IPS DF 6.9 (cell line): Measurements from ENCODE around the gene ARPP19.
"Not testable (repeated sequence)": the region's sequence is repeated elsewhere in the genome, so short reads cannot be mapped to it uniquely, and the experiment has no call there.

Experiments used
- DNase-seq: peaks from one replicate; pipeline ENCODE4 v3.0.0-alpha.2; 2013; ENCODE audit warnings: low read depth, low spot score
- H3K27ac ChIP-seq: one replicate; pipeline ENCODE4 v1.5.1; 2013; ENCODE audit warnings: low read length, control low read depth
- H3K27me3 ChIP-seq: 2 replicates; pipeline ENCODE4 v1.6.1; 2013; ENCODE audit warnings: mild to moderate bottlenecking, low read length; ENCODE audit not compliant: control insufficient read depth, insufficient read depth
- H3K36me3 ChIP-seq: 2 replicates; pipeline ENCODE4 v1.6.1; 2013; ENCODE audit warnings: low read length; ENCODE audit not compliant: control insufficient read depth, insufficient read depth
- H3K4me1 ChIP-seq: 2 replicates; pipeline ENCODE4 v1.6.1; 2013; ENCODE audit warnings: low read length; ENCODE audit not compliant: control insufficient read depth, insufficient read depth
- H3K4me3 ChIP-seq: 2 replicates; pipeline ENCODE4 v1.5.1; 2013; ENCODE audit warnings: mild to moderate bottlenecking, low read length
- H3K9me3 ChIP-seq: 2 replicates; pipeline ENCODE4 v1.6.1; 2013; ENCODE audit warnings: low read length, inconsistent platforms; ENCODE audit not compliant: control insufficient read depth, insufficient read depth
- WGBS: extraction: QIAGEN DNeasy Blood & Tissue Kit; methylation state at CpG from one replicate; pipeline ENCODE4 v1.1.7; 2013; ENCODE audit warnings: mixed read lengths, missing lambda C conversion rate; ENCODE audit not compliant: insufficient read length, insufficient coverage; 5-methylcytosine and 5-hydroxymethylcytosine counted together

ARPP19 gene

DNA sequence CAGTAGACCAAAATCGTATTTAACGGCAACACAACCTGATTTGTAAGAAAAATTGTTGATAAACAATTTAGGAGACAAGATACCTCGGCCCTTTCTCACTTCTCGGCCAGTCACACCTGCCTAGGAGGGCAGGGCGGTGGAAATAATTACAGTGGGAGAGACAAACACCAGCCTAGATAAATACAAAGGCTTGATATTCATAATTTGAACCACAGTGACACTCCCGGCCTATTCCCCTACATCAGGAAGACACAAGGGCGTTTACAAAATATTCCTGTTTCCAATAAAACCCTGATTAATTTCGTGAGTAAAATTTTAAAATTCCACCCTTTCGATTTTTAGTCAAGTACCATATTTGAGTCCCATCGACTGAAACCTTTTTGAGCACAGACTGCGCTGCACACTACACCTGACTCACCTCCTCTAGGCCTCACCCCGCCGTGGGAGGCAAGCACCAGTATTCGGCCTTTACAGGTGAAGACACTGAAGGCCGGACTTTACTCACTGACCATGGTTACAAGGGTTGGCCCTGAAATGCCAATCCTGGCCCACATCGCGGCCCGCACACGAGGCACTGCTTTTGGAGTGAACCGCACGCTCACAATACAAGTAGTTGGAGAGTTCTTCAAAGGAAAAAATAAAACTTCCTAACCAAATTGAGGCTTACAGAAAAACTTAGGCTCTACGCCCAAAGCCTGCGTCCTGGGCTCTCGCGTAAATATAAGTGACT lies 794 bp downstream of the ARPP19 start:
- Histone ChIP-seq H3K4me3 (peak overlapping the region; percentile 88), H3K27me3 (no peaks in the 10 kb centered on the region), H3K36me3 (no peaks in the 10 kb centered on the region), H3K4me1 (no peaks in the 10 kb centered on the region), H3K9me3 (no peaks in the 10 kb centered on the region; the same call in 1 of the 2 replicates), H3K27ac (no peak overlapping the region)
- no peak for DNase-seq
- no CpG with 5 or more reads among the region's 25 CpGs for WGBS

GRCh38 chr15:52566889-52567288 lies 1.9 kb downstream of the ARPP19 start:
- WGBS: no CpG with 5 or more reads among the region's 4 CpGs
- no peak overlapping the region for H3K4me3 ChIP-seq
- H3K9me3 ChIP-seq: no peaks in the 10 kb centered on the region
- no peaks in the 10 kb centered on the region for H3K27me3 ChIP-seq
- no peaks in the 10 kb centered on the region for H3K4me1 ChIP-seq
- no peak for DNase-seq
- H3K27ac ChIP-seq: no peak overlapping the region
- no peaks in the 10 kb centered on the region for H3K36me3 ChIP-seq

- not testable (repeated sequence) for H3K4me3 ChIP-seq, H3K27me3 ChIP-seq, H3K36me3 ChIP-seq, H3K4me1 ChIP-seq, H3K27ac ChIP-seq, DNase-seq, H3K9me3 ChIP-seq
- no CpG with 5 or more reads among the region's 13 CpGs for WGBS
Measured at GRCh38 chr15:52565417-52566358, 3.1 kb downstream of the ARPP19 start.

- no peaks in the 10 kb centered on the region for H3K4me1 ChIP-seq
- no peak overlapping the region for H3K27ac ChIP-seq
- WGBS: no CpG with 5 or more reads among the region's 4 CpGs
- H3K9me3 ChIP-seq: no peaks in the 10 kb centered on the region
- no peaks in the 10 kb centered on the region for H3K27me3 ChIP-seq
- no peaks in the 10 kb centered on the region; the same call in 1 of the 2 replicates for H3K36me3 ChIP-seq
- no peak overlapping the region for H3K4me3 ChIP-seq
- no peak for DNase-seq
Measured at GRCh38 chr15:52563501-52564060, 5.2 kb downstream of the ARPP19 start.

DNA sequence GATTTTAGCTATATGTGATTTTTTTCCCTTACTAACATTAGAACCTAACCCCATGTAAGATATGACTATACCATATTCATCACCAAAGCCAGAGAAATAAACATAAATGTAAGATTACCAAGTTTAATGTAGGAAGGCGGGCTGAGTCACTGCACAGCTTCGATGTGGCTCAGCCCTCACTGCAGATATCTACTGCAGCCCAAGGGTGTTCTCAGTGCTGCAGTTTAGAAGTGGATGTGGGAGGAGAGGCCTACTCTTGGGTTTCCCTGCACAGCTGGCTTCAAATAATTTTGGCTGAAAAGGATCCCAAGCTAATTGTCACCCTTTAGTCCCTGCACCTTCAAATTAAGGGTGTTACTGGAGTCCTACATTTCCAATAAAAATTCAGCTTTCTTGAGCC lies 9.3 kb downstream of the ARPP19 start:
- DNase-seq: no peak
- H3K4me1 ChIP-seq: no peaks in the 10 kb centered on the region
- no peaks in the 10 kb centered on the region for H3K9me3 ChIP-seq
- H3K36me3 ChIP-seq: no peaks in the 10 kb centered on the region; the same call in 1 of the 2 replicates
- H3K4me3 ChIP-seq: no peak overlapping the region
- H3K27me3 ChIP-seq: no peaks in the 10 kb centered on the region
- no CpG with 5 or more reads among the region's 2 CpGs for WGBS
- H3K27ac ChIP-seq: no peak overlapping the region

DNA sequence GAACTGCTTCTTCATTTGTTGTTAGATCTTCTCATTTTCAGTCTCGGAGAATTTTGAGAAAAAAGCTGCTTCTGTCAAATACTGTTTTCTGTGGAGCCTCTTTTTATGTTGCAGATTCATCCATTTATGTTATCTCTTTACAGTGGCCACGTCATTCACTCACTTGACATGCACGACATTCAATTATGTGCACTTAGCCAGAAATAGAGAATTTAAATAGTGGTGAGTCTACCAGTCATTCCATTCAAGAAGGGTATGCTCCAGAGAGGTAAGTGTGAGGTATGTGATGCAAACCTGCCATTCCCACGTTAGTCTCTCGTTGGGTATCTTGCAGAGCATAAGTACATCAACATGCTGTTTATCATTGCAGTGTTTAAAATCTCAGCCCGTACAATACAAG lies 9.8 kb downstream of the ARPP19 start:
- Histone ChIP-seq H3K27ac (no peak overlapping the region), H3K4me1 (no peaks in the 10 kb centered on the region), H3K27me3 (no peaks in the 10 kb centered on the region), H3K4me3 (no peak overlapping the region), H3K36me3 (no peaks in the 10 kb centered on the region; the same call in 1 of the 2 replicates), H3K9me3 (no peaks in the 10 kb centered on the region)
- DNase-seq: no peak
- no CpG with 5 or more reads among the region's 6 CpGs for WGBS

GRCh38 chr15:52558196-52558595 lies 10.6 kb downstream of the ARPP19 start:
- H3K4me3 ChIP-seq: no peak overlapping the region
- H3K27ac ChIP-seq: no peak overlapping the region
- WGBS: no CpG with 5 or more reads among the region's 5 CpGs
- no peaks in the 10 kb centered on the region; the same call in 1 of the 2 replicates for H3K36me3 ChIP-seq
- H3K4me1 ChIP-seq: no peaks in the 10 kb centered on the region
- H3K27me3 ChIP-seq: no peaks in the 10 kb centered on the region
- no peak for DNase-seq
- no peaks in the 10 kb centered on the region for H3K9me3 ChIP-seq

- no peaks in the 10 kb centered on the region for H3K27me3 ChIP-seq
- no peaks in the 10 kb centered on the region; the same call in 1 of the 2 replicates for H3K36me3 ChIP-seq
- H3K4me1 ChIP-seq: no peaks in the 10 kb centered on the region
- no peak overlapping the region for H3K4me3 ChIP-seq
- no peaks in the 10 kb centered on the region for H3K9me3 ChIP-seq
- H3K27ac ChIP-seq: no peak overlapping the region
- DNase-seq: no peak
Measured at GRCh38 chr15:52557274-52557641, 11.6 kb downstream of the ARPP19 start.

DNA sequence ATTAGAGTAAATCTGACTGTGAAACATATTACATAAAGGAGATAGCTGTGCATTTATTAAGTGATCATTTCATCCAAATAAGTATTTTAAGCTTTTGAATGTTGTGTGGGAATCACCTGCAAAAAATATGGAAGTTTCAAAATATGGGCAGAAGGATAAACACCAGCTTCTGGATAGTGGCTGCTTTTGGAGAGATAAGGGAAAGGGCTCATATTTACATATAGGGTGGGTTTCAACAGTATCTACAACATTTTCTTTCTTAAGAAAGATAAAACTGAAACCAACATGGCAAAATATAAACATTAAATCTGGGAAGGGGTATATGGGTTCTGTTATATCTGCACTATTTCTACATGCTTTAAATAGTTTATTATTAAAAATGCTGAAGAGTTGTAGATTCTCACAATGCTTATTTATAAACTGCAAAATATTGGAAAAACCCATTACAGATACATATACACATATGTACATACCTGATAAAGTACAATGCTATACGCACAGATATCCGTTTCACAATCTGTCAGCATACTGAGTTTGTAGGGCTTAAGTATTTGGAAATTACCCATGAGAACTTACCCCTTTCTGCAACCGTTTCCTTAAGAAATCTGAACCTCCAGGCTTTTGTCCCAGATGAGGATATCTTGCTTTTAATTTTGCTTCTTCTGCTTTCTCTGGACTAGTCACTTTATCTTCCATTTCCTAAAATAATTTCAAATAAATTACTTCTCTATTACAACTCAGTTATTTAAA lies 12.1 kb downstream of the ARPP19 start:
- no peak overlapping the region for H3K27ac ChIP-seq
- no peaks in the 10 kb centered on the region; the same call in 1 of the 2 replicates for H3K36me3 ChIP-seq

DNA sequence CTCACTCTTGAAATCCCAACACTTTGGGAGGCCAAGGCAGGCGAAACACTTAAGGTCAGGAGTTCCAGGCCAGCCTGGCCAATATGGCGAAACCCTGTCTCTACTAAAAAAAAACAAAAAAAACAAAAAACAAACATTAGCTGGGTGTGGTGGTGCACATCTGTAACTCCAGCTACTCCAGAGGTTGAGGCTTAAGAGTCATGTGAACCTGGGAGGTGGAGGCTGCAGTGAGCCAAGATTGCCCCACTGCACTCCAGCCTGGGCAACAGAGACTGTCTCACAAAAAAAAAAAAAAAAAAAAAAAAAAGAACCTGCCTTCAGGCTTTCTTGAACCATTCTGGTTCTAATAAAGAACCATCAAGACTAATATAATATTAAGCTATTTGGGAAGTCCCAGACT lies 16.5 kb downstream of the ARPP19 start:
- Histone ChIP-seq H3K36me3 (no peaks in the 10 kb centered on the region; the same call in 1 of the 2 replicates), H3K27me3 (no peaks in the 10 kb centered on the region), H3K9me3 (no peaks in the 10 kb centered on the region), H3K27ac (no peak overlapping the region), H3K4me3 (no peak overlapping the region), H3K4me1 (no peaks in the 10 kb centered on the region)
- DNase-seq: no peak
- WGBS: no CpG with 5 or more reads among the region's 2 CpGs

More for the DNA sequence above, 12.1 kb downstream of the ARPP19 start:
- no peak overlapping the region for H3K4me3 ChIP-seq
- H3K4me1 ChIP-seq: no peaks in the 10 kb centered on the region
- WGBS: no CpG with 5 or more reads among the region's 3 CpGs
- no peaks in the 10 kb centered on the region for H3K9me3 ChIP-seq
- no peak for DNase-seq
- H3K27me3 ChIP-seq: no peaks in the 10 kb centered on the region
